ENCODE data around the gene PRR33.

The PRR33 gene

DNA sequence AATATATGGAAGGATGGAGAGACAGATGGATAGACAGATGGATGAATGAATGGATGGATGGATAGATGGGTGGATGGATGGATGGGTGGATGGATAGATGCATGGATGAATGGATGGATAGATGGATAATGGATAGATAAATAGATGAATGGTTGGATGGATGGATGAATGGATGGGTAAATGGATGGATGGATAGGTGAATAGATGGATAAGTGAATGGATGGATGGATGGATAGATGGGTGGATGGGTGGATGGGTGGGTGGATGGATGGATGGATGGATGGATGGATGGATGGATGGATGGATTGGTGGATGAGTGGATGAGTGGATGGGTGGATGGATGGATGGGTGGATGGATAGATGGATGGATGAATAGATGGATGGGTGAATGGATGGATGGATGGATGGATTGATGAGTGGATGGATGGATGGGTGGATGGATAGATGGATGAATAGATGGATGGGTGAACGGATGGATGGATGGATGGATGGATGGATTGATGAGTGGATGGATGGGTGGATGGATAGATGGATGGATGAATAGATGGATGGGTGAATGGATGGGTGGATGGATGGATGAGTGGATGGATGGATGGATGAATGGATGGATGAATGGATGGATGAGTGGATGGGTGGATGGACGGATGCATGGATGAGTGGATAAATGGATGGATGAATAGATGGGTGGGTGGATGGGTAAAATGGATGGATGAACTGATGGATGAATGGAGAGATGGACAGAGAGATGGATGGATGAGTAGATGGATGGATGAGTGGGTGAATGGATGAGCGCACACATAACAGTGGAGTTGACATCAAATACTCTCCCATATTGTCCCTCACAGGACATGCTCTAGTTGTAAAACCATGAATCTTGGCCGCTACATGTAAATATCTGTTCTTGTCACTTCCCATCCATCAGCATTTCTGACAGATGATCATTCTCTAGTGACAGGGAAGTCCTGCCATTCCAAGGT lies 30.0 kb downstream of the PRR33 start:
- no peak for DNase-seq

DNA sequence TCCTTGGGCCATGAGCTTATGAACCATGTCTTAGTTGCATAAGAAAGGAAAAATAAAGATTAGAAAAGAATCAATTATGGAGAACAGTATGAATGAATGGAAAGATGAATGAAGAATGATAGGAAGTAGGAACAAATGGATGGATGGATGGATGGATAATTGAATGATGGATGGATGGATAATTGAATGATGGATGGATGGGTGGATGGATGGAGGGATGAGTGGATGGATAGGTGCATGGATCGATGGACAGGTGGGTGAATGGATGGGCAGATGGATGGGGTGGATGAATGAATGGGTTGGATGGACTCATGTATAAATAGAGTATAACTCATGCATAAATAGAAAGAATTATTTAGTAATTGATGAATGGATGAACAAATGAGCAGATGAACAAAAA lies 31.6 kb downstream of the PRR33 start:
- DNase-seq = no peak

DNA sequence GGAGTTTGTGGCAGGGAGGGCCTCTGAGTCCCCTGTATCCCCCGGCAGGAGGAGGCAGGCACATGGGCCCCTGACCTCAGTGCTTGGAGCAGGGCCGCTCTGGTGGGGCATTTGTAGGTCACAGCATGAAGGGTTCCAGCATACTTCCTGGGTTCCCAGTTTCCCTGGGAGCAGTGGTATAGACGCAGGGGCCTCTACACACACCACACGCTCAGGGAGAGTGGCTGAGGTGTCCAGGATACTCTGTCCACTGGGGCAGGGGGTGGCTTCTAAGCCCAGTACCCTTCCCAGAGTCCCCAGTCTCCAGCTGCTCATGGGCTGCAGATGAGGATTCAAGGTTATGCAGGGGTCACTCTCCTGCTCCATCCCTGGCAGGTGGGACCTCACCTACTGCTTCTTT lies 32.7 kb downstream of the PRR33 start:
- DNase-seq = no peak

DNA sequence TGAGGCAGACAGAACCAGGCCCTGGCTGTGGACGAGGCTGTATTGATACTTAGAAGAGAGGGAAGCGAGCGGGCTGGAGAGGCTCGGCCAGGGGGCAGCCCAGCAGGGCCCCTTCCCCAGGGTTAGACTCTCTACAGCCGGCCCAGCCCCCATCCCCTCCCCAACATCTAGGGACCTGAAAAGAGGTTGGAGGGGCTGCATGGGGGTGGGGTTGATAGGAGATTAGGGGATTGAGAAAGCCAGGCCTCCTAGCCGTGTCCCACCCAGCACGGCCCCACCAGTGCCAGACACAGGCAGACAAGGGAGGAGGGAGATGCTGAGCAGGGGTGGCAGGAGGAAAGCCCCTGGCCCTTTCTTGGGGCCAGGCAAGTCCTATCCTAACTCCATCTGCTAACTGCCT lies 33.1 kb downstream of the PRR33 start:
- no peak for DNase-seq

DNA sequence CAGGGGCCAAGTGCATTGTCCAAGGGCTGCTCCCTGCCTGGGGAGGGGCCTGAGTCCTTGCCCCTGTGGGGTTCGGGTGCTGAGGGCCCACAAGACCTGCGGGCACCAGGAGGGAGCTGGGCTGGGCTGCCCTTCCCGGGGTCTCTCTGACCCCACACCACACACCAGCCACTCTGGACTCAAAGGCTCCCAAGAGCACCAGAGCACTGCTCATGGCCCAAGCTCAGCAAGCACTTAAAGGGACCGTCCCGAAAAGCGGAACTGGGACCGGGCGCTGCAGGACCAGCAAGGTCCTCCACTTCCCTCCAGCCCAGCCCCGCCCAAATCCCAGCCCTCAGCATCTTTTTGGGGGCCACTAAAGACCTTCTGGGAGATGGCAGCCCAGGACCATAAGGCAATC lies 33.5 kb downstream of the PRR33 start:
- DNase-seq = no peak

DNA sequence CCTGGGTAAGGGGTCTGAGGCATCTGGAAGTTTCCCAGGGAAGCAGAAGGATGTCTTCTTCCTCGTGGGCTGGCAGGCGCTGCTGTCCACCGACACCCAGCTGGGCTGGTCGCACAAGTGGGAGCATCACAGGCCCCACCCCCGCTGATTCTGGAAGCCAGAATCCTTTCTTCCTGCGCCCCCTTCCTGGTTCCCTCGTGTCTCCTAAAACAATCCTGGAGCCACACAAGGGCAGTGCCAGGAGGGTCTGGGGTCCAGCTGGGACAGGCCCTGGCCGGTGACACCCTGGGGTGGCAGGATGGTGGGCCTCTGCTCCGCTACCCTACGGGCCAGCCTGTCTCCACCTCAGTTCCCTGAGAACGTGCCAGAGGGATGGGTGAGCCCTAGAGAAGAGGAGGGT lies 34.6 kb downstream of the PRR33 start:
- no peak for DNase-seq

DNA sequence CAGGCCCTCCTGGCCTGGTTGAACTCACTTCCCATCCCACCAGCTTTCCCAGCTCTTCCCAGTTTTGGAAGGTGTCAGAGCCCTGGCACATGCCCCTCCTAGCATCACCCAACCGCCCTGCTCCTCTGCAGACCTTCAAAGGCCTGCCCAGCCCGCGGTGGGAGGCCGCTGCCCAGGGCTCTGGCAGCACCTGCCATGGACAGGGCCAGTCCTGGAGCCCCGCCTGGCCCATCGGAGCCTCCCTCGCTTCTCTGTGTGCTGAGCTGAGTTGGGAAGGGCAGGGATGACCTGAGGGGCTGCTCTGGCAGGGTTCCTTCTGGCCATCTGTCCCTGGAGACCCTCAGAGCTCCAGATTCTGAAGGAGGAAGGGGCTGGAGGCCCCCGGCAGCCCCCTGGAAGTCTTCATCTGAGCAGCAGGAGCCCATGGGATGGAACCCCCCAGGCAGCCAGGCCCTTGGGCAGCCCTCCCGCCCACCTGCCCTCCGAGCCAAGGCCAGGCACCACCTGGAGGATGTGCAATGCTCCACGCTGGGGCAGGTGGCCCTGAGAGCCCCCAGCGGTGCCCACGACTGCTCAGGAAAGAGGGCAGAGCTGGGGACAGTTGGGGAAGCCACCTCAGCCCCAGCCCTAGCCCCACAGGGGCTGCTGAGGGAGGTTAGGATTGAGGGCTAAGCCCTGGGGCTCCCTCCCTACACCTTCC lies 35.2 kb downstream of the PRR33 start:
- DNase-seq = no peak

DNA sequence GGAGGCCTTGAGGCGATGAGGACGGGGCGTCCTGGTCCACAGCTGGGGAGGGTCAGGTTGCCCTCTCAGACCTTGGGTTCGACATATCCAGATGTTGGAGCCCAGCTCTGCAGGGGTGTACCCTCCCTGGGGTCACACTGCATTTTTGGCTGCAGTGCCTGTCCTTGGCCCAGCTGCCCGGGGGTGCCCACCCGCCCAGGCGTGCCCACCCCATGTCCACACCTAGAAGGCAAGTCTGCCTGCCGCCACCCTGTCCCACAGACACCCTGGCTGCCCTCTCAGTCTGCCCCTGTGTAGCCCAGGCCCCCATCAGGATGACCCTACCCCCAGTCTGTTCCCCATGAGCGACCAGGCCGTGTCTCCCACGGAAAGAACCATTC lies 35.8 kb downstream of the PRR33 start:
- DNase-seq = no peak

DNA sequence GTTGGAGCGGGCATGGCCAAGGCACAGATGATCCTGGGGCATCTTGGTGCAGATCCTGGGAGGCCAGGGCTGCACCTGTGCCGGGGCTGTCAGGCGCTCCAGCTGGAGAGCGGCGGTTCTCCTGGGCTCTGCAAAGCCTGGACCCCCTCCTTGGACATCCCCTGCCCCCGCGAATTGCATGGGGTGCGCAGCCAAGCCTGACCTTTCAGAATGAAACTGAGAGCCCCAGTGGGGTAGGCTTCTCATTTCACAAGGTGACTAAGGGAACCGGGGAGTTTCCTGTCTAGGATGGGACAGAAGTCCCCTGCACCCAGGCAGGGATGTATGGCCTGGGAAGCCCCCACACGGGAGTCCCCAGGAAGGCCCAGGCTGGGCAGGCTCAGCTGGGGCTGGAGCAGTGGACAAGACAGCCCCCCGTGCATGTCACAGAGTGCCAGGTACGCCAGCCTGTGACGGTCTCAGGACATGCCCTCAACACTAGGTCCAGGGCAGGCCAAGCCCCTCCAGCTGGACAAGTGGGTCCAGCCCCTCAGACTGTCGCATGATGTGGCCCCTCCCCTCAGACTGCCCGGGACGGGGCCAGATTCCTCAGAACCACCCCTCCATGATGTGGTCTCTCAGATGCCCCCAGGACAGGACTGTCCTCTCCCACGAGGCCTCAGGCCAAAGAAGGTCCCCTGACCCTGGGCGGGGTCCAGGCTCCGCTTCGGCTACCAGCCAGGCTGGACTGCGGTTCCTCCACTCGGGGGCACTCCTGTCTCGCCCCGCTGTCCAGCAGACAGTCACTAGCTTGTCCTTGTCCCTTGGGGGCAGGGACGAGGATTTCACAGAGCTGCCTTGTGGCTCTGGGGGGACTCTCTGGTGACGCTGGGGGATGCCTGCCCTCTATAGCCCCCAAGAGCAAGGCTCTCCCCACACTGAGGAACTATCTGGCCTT lies 36.5 kb downstream of the PRR33 start:
- no peak for DNase-seq

DNA sequence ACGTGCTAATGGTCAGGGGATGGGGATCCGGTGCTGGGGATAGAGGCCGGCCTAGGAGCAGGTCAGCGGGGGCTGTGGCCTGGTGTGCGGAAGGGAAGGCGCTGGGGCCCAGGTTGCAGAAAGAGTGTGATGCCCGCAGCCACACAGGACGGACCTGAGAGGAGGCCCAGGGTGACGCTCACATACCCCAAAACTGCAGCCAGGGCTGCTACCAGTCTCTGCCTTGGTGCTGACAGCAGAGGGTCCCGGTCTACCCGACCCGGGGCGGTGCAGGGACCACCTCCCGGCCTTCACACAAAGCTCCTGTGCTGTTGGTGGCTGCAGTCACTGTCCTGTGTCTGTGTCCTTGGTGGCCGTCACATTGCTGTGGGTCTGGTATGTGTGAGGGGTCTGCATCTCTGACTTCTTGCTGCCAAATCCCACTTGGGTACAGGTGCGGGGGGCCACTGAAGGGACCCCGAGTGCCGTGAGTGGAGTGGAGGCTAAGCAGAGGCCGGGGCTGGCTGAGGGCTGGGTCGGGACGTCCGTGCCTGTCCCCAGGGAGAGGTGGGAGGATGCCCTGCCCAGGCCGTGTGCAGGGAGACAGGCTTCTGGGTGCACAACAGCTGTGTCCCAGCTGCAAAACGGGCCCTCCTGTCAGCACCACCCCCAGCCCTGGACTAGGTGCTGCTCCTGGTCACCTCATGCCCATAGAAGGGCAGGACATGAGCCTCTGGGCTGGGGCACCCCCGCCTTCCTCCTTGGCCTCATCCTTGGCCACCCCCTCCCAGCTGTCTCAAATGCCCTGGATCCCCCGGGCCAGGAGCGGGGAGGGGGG lies 37.4 kb downstream of the PRR33 start:
- DNase-seq = no peak

DNA sequence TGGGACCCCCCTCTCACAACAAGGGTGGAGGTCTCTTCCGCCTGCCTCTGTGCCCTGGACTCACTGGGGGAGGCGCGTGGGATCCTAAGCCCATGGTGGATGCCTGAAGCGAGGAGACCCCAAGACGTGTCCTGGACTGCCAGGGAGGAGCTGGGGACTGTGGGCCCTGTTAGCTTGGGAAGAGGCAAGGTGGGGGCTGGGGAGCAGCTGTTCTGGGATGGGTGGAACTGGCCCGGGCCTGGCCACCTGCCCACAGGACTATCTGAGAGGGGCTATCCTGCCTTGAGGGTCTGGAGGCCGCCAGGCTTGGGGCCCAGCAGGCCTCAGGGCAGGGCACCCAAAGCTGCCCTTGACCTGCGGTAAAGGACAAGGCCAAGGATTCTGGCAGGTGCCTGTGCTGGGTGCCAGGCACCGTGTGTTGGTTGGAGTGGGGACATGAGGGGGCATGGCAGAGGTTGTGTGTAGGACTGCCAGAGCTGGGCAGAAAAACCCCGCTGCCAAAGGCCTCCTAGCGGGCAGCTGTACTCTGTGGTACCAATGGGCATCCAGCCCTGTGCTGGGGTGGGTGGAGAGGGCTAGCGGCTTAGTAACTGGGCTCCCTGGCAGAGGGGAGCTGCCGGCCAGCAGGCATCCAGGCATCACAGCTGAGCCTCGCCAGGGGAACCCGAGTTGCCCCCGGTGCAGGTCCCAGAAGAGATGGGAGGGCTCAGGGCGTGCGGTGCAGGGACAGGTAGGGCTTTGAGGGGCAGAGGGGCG lies 38.1 kb downstream of the PRR33 start:
- DNase-seq = no peak

DNA sequence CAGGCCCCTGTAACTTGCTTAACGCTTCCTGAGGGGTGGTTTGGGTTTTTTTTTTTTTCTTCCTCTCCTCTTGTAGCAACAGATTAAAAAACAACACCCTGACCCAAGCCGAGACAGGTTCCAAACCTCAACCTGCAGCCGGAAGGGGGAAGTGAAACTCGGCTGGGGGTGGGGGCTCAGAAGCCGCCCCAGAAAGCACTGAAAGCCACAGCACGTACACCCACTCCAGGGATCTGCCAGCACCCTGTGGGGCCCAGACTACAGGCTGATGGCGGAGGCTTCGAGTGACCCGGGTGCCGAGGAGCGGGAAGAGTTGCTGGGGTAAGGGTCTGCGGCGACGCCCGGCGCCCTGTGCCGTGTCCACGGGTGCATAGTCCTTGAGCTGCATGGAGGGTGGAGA lies 38.8 kb downstream of the PRR33 start, which contains the start of gene LSP1:
LSP1 (plus strand) TSS at position 208 of the 400 bp plus-strand sequence; CDS start at position 269, 61 bp downstream.
- DNase-seq = no peak

DNA sequence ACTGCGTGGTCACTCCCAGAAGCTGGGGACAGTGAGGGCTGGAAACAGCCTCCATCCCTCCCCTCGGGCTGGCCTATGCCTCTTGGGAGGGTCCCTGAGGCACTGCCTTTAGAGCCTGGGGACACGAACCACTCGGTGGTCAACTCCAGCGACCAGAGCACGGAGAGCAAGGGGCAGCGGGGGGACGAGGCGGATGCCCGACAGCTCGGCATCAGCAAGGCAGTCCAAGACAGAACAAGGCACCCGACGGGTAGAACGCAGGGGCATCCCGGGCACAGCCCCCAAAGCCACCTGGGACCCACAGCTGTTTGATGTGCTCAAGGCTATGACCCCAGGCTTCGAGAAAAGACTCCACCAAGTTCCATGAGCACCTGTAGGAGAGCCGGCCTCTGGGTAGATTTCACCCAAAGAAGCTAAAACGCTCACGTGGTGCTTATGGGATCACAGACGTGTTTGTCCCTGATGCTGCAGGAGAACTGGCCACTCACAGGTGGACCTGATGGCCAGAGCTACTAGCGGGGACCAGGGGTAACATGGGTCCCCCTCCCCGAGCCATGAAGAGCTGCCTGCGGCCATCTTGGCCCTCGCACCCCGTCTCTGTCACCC lies 39.3 kb downstream of the PRR33 start:
- DNase-seq = no peak

DNA sequence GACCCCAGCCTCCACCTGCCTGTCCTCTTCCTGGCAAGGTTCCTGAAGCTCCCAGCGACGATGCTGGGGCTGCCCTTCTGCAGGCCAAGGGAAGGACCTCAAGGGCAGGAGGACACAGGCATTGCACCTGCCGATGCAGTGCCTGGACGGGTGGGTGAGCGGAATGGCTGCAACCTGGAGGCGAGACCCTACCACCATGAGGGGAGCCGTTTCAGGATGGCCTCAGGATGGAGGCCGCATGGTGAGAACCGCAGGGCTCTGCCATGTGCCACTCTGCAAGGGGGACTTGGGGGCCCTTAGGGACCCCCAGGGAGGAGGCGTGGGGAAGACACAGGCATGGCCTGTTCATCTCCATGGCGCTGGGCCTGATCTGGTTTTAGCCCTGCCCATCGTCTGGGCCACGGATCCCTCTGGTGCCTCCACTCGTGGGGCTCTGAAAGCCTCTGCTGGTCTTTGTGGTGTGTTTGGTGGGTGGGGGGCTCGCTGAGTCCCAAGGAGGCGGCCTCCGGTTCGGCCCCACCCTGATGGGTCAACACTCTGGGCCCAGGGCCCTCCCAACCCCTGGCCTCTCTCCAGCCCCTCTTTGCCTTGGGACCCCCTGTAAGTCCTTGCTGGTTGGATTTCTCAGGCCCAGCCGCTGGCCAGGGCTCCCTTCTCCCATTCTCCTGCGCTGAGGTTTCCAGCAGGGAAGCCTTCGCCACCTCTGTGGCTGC lies 40.1 kb downstream of the PRR33 start:
- DNase-seq = no peak

DNA sequence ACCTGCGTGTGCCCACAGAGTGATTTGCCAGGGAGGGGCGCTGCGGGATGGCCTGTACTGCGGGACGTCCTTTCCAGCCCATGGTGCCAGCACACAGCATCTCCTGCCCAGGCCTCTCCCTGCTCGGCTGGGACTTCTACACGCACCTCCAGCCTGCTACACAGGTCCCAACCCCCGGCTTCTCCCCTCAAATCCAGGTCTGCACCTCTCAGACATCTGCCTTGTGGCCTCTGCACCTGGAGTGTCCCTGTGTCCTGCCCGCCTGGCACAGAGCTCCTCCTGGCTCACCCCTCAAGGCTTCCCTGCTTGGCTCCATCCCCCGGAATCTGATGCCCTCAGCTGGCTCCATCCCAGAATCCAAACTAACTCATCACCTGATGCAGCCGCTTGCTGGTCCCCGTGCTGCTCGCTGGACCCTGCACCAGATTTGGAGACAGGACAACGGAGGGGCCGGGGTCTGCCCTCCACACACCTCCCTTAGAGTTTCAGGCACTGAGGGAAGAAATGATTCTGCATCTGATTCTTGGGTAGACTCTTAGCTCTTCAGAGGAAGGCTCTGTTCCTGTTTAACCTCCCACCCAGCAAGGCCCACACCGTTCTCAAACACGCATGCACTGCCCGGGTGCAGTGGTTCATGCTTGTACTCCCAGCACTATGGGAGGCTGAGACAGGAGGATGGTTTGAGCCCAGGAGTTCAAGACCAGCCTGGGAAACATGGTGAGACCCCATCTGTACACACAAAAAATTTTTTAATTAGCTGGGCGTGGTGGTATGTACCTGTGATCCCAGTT lies 42.9 kb downstream of the PRR33 start:
- no peak for DNase-seq

DNA sequence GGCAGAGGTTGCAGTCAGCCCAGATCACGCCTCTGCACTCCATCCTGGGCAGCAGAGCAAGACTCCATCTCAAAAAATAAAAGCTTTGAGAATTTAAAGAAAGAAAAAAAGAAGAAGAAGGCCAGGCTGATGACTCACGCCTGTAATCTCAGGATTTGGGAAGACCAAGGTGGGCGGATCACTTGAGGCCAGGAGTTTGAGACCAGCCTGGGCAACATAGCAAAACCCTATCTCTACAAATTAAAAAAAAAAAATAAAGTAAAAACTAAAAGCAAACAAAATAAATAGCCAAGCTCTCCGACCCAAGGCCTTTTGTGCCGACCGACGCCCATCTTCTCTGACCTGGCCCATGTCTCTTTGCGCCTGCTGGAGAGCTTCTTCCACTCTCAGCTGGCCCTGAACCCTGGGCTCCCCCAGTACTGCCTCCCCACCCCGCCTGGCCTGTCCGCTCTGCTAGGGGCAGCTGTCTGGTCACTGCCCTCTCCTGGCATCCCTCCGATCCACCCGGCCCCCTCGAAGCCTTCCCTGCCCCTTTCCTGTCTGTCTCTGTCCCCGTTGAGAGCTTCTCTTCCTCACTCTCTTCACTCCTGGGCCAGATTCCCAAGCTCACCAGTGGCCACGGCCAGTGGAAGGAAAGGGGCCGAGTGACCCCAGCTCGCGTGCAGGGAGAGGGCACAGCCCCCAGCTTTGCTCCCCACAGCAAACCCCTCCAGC lies 43.6 kb downstream of the PRR33 start:
- DNase-seq = no peak

DNA sequence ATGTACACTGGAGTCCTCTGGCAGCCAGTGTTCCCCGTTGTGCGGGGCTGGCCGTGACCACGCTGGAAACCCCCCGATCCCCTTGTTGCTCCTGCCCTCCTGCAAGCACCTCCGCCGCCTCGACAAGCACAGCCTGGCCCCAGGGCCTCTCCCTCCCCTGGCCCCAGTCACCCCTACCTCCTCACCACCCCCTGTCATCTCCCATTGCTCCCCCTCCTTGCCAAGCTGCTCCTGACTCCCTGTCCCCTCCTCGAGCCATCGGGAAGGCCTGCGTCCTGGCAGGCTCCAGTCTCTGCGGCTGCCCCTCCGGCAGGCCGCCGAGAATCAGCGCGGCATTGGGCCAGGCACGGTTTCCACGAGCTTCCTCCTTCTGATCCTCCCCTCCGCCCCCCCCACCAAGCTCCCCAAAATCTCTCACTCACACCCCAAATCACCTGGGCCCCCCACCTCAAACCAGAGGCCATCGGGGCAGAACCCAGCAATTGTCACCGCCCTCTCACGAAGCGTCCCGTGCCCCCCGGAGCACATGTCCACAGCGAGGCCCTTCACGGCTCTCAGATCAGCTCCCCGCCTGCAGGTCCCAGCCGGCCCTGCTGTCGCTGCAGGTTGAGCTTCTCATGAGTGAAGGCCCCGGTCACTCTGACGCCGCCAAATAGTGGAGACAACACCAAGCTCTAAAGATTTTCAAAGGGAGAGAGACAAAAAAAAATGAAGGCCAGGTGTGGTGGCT lies 44.5 kb downstream of the PRR33 start:
- no peak for DNase-seq

DNA sequence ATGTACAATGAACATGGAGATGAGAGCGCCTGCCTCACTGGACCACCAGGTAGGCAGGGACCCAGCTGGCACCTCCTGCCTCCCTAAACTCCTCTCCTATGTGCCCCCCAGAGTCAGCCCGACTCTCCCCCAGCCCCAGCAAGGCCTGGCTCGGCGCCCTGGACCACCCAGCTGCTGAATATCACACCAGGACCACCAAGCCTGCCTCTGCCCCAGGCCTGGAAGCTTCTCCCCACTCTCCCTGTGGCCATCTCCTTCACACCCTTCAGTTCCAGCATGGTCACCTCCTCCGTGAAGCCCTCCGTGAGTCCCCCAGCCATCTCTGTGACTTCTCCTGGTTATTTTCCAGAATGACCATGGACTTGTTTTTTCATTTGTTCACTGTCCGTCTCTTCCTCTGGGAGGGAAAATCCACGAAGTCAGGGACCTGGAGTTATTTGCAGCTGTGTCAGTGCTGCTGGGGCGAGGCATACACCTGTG lies 45.2 kb downstream of the PRR33 start:
- no peak for DNase-seq

Data from NCI-H2029 (cell line).